ENCODE results near the gene GAD2.

The GAD2 gene
- total RNA-seq = 0 reads per million in 4 experiments

GRCh38 chr10:26216585-26217395, at the start of gene GAD2:
Gene GAD2 (plus strand): TSS chr10:26216774. CDS start chr10:26216810, 36 bp downstream.
- no peak for DNase-seq

DNA sequence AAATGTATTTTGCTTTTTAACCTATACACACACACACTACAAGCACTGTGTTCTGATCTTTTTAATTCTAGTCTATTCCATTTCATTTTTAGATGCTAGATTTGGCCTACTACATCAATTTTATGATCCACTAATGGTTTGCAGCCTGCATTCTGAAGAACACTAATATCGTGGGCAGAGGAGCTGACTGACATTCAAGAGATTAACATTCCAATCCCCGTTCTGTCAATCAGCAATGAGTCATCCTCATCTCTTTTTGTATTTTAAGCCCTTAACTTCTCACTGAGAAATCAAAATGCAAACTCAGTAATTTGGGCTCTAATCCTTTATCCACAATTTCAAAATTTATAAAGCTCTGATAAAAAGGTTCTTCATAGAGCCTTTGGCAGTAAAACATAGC, 47.1 kb upstream of the GAD2 start:
- no peak for DNase-seq

DNA sequence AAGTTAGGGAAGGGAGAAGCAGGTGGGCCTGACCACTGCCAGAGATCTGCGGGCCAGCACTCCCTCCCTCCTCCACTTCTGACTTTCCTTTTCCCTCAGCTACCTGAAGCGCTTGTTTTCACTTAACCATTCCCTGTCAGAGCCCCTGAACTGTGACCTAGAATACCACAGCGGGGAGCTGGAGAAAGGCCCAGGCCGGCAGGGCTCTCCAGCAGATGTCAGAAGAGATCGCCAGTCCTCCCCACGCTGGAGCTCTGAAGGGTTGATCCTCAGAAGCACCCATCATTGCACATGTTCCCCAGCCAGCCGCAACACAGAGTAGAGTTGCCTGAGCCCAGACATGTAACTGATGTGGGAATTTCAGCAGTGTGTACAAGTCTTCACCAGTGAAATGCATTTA, 44.4 kb upstream of the GAD2 start:
- no peak for DNase-seq

GRCh38 chr10:26173837-26174236, 42.7 kb upstream of the GAD2 start:
- DNase-seq = no peak

- no peak for DNase-seq
These were observed 39.2 kb upstream of the GAD2 start for GRCh38 chr10:26177341-26177740.

- no peak for DNase-seq
These were observed 22.3 kb upstream of the GAD2 start for GRCh38 chr10:26194275-26194674.

DNA sequence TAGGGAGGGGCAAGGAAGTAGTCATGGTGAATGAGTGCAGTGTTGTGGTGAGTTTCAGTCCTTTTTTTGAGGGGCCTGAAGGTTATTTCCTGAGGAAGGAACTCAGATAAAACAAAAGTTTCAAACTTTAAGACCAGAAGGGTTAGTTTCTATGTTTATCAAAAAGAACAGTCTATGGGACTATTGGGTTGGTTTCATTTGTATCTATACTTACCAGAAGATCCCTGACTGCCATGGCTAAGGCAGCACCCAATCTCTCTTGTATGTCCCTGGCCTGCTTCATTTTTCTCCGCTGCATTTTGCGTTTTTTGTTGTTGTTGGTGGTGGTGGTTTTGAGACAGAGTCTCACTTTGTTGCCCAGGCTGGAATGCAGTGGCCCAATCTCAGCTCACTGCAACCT, 19.3 kb upstream of the GAD2 start:
- DNase-seq = no peak

DNA sequence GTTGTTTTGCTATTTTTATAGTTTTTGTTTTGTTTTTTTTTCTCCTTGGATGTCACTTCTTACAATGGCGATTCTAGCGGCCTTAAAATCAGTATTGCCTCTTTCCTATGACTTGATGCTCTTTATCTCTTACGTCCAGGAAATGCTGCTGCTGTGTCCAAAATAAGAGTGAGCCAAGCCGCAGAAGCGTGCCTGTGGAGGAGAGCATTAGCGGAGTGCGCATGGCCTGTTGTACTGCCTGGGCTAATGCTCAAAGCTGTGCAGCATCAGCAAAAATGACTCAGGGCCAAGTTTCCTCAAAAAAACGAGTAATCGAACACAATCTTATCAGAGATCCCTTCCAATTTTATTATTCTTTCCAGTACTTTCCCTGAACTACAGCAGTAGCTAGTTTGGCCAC, 18.5 kb upstream of the GAD2 start:
- no peak for DNase-seq

- DNase-seq = no peak
These were observed 16.7 kb upstream of the GAD2 start for GRCh38 chr10:26199841-26200240.

DNA sequence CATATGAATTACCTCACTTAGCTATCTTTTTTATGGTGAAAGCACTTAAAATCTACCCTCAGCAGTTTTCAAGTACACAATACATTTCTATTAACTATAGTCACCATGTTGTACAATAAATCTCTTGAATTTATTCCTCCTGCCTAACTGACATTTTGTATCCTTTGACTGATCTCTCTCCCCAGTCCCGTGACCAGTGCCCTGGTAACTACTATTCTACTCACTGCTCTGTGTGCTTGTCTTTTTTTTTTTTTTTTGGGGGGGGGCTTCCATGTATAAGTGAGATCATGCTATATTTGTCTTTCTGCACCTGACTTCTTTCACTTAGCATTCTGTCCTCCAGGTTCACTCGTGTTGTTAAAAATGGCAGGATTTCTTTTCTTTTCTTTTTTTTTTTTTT, 11.4 kb upstream of the GAD2 start:
- no peak for DNase-seq

DNA sequence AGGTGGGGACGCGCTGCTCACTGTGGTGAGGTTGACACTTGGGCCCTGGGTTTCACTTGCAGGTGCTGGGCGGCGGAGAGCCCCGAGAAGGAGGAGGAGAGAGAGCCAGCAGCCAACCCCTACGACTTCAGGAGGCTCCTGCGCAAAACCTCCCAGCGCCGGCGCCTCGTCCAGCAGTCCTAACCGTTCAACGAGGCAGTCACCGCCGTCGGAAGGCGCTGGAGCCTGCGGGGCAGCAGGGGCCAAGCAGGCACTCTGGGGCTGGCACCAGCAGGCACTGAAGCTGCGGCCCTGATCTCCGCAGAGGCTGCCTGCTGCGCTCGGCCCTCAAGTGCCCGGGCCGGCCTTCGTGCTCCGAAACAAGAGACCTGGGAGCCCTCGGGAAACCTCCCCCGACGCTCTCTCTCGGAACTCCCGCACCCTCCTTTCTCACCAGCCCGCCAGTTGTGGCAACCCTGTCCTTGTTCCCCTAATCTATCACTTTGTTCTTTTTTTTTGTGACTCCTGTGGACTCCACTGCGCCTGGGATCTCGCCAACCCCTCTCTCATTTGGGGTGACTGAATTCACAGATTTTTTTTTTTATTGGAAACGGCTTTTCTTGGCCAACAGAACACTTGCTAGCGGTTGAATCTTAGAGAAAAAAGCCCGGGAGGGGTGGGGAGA, 4.7 kb upstream of the GAD2 start:
- no peak for DNase-seq

- no peak for DNase-seq
These were observed 4.1 kb upstream of the GAD2 start for GRCh38 chr10:26212511-26212910.

DNA sequence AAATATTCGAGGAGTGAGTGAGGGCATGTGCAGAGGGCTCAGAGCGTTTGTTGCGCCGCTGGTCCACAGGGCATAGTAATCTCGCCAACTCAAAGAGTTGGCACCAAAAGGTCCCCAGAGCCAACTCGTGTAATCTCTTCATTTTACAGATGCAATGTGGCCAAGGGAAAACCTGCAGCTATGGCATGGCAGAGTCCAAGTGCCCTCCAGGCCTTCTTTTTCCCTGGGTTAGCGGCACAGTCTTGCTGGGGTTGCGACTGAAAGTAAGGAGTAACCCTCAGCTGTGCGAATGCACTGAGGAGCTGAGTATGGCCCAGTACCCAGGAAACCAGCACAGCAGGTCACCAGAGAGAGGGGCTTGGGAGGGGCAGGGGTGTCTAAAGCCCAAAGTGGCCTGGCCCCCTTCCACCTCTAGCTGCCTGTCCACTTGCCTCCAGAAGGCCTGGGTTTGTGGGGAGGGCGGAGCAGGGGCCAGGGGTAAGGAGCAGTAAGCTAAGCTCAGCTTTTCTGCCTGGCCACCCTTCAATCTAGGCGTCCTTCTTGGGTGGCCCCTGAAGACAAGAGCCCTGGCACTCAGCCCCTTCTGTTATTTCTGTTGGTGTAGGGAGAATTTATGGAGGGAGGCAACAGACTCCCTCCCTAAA, 3.3 kb upstream of the GAD2 start:
- DNase-seq = no peak

DNA sequence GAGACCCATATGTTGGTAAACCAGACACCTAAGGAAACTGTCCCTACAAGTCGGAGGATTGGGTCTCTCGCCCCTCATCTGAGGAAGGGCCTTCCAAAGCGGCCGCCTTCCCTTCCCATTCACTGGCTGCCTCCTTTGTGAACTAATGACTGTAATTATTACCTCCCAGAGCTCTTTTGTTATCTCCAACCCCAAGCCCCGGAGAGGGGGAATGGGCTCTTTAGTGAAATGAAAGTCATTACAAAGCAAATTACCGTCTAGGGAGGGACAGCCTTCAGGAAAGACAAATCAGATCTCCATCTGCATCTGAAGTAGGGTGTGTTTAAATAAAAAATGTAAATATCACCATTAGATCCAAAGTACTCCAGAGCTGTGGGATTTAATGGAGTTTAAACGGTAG, 2.6 kb upstream of the GAD2 start:
- DNase-seq = no peak

GRCh38 chr10:26214551-26215395, 1.8 kb upstream of the GAD2 start:
- no peak for DNase-seq

DNA sequence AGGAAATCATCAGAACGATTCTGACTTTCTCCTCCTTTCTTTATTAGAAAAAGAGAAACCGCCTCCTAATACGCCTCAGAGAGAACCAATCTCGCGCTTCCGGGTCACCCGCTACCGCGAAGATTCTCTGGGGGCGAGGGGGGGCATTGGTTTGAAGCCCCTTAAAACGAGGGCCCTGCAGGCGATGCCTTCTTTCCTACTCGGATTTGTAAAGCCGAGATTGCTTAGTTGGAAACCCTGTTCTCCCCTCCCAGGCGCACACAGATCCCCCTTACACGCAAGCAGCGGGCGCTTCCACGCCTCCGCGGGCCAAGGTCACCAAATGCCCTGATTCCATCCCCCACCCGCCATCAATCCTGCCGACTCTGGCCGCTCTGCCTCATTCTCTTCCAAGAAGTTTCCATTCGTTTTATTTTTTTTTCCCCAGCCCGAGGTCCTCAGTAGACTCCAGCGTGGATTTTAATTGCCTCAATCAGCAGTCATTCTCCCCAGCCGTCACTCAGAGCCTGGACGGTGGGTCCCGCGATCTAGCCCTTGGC, 1.1 kb upstream of the GAD2 start:
- no peak for DNase-seq

DNA sequence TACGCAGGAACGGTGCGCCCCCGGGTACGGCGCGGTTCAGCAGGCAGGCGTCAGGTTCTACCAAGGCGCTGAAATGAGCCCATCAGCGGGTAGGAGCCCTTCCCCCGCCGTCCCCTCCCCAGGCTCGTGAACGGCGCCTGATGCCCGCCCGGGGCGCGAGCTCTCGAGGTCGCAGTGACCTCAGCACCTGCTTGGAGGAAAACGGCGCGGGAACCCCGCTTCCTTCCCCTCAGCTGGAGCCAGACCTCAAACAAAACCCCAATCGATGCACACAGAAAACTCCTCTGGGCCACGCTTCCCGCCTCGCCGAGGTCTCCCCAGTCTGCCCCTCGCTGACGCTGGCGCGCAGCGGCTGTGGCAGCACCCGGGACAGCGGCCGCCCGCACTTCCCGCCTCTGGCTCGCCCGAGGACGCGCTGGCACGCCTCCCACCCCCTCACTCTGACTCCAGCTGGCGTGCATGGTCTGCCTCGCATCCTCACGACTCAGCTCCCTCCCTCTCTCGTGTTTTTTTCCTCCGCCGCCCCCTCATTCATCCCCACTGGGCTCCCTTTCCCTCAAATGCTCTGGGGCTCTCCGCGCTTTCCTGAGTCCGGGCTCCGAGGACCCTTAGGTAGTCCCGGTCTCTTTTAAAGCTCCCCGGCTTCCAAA, 514 bp upstream of the GAD2 start:
- DNase-seq = no peak

- no peak for DNase-seq
These were observed 967 bp downstream of the GAD2 start for GRCh38 chr10:26217396-26218086.

- no peak for DNase-seq
These were observed 3.1 kb downstream of the GAD2 start for GRCh38 chr10:26219676-26220075.

DNA sequence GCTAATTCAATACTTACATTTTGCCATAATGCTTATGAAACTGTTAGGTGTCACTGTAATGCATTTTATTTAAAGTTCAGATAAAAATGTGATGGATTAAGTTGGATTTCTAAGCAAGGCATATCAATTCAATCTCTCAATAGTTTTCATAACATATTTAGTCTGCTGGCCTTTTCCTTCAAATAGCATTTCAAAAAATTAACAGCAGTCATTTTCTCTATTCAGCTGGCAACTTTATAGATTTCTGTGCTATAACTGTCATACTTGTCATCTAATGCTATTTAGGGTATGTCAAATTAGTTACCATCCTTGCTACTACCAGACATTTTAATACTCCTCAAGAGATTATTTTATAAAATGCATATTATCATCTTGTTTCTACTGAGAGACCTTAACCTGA, 4.3 kb downstream of the GAD2 start:
- no peak for DNase-seq

DNA sequence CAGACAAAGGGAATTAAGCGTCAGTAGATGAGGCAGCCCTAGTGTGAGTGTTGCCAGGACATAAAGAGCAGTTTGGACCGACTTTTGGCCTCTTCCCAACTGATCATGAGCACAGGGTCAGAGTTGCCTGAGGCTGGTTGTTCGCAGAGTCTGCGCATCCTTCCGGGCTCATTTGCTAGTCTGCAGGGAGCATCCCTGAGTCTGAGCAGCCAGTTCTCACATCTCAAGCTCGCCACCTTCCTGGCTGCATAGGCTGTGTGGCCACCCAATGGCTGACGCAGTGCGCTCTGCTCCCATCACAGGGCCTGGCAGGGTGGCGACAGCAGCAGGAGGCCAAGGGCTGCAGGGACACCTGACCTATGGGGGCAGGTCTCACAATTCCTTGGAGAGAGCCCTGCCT, 5.0 kb downstream of the GAD2 start:
- no peak for DNase-seq

- DNase-seq = no peak
These were observed 6.0 kb downstream of the GAD2 start for GRCh38 chr10:26222563-26222962.

All from effector CD8-positive, alpha-beta T cell (primary cell).